IMR-90 (cell line): ENCODE measurements around the gene KRTAP12-2. TPM values are rescaled to one million over a fixed set of nuclear protein-coding genes. Genes with fewer than 3 reads are reported as not detected.

Experiments
- ATAC-seq: fragments of 200-7000 bp; cut with Tn5 transposase; 2 replicates; pipeline ENCODE4 v1.9.1; 2020; ENCODE audit warnings: low read depth, mild to moderate bottlenecking, moderate library complexity
- BruUV-seq: library from RNA; stranded (reverse); fragments of 400-500 nt; replicated peaks from 2 replicates; lab custom pipeline; 2021; lab: Mats Ljungman, UMichigan
- CTCF ChIA-PET: fragments of 300-600 bp; formaldehyde crosslinking; extraction: SDS; loops from one replicate; lab custom pipeline; 2021; ENCODE audit warnings: antibody characterized with exemption; lab: Yijun Ruan, JAX
- POLR2A ChIA-PET: fragments of 300-600 bp; sonication (Branson Sonifier 250); formaldehyde crosslinking; loops from one replicate; lab custom pipeline; 2022; ENCODE audit warnings: antibody characterized with exemption; ENCODE audit not compliant: unreplicated experiment; lab: Charles Lee
- DNase-seq: peaks from one replicate; pipeline ENCODE4 v3.0.0; 2013
- H2AFZ ChIP-seq: replicated peaks from 2 replicates; pipeline ENCODE3; 2013; ENCODE audit warnings: low read length, mild to moderate bottlenecking; ENCODE audit not compliant: poor library complexity
- H2AK5ac ChIP-seq: 2 replicates; pipeline ENCODE4 v1.6.1; 2013; ENCODE audit warnings: low read depth, low read length, inconsistent platforms
- H2AK9ac ChIP-seq: replicated peaks from 2 replicates; pipeline ENCODE3; 2013; ENCODE audit warnings: mild to moderate bottlenecking, low read depth, low read length, moderate library complexity; ENCODE audit not compliant: poor library complexity
- H2BK120ac ChIP-seq: 2 replicates; pipeline ENCODE4 v1.6.1; 2013; ENCODE audit warnings: low read depth, low read length, inconsistent platforms
- H2BK15ac ChIP-seq: 3 replicates; pipeline ENCODE4 v1.6.1; 2013; ENCODE audit warnings: low read depth, low read length, inconsistent platforms
- H2BK20ac ChIP-seq: 2 replicates; pipeline ENCODE4 v1.6.1; 2013; ENCODE audit warnings: low read depth, mild to moderate bottlenecking, inconsistent platforms, low read length, moderate library complexity
- H2BK5ac ChIP-seq: 2 replicates; pipeline ENCODE4 v1.6.1; 2013; ENCODE audit warnings: mild to moderate bottlenecking, low read depth, low read length, inconsistent platforms; ENCODE audit not compliant: poor library complexity, severe bottlenecking
- H3K14ac ChIP-seq: replicated peaks from 2 replicates; pipeline ENCODE4 v1.6.1; 2013; ENCODE audit warnings: low read depth, low read length, inconsistent platforms
- H3K18ac ChIP-seq: 2 replicates; pipeline ENCODE4 v1.6.1; 2013; ENCODE audit warnings: low read depth, low read length, control low read depth
- H3K23ac ChIP-seq: 2 replicates; pipeline ENCODE4 v1.6.1; 2013; ENCODE audit warnings: low read depth, low read length, inconsistent platforms
- H3K27ac ChIP-seq: 2 replicates; pipeline ENCODE4 v1.5.1; 2013; ENCODE audit warnings: mild to moderate bottlenecking, control low read depth, low read length; ENCODE audit not compliant: insufficient read depth
- H3K27me3 ChIP-seq: 2 replicates; pipeline ENCODE4 v1.6.1; 2013; ENCODE audit warnings: low read length; ENCODE audit not compliant: control insufficient read depth, insufficient read depth
- H3K36me3 ChIP-seq: 2 replicates; pipeline ENCODE4 v1.6.1; 2013; ENCODE audit warnings: low read length, mixed read lengths; ENCODE audit not compliant: control insufficient read depth, insufficient read depth
- H3K4ac ChIP-seq: 2 replicates; pipeline ENCODE4 v1.6.1; 2013; ENCODE audit warnings: low read depth, low read length, inconsistent platforms
- H3K4me1 ChIP-seq: 2 replicates; pipeline ENCODE4 v1.6.1; 2013; ENCODE audit warnings: low read length, mixed read lengths; ENCODE audit not compliant: control insufficient read depth, insufficient read depth
- H3K4me2 ChIP-seq: 2 replicates; pipeline ENCODE4 v1.6.1; 2013; ENCODE audit warnings: low read depth, mild to moderate bottlenecking, control low read depth, low read length, moderate library complexity
- H3K4me3 ChIP-seq: 2 replicates; pipeline ENCODE4 v1.5.1; 2013; ENCODE audit warnings: low read depth, mild to moderate bottlenecking, control low read depth, low read length, moderate library complexity; ENCODE audit not compliant: insufficient read depth
- H3K56ac ChIP-seq: 2 replicates; pipeline ENCODE4 v1.6.1; 2013; ENCODE audit warnings: low read length, inconsistent platforms; ENCODE audit not compliant: insufficient read depth; ENCODE audit errors: extremely low read depth
- H3K79me1 ChIP-seq, 2 experiments: 2 replicates each; pipeline ENCODE4 v1.6.1; 2013; ENCODE audit warnings: low read length in 2 of 2, inconsistent platforms in 1 of 2, low read depth in 1 of 2
- H3K9ac ChIP-seq: 2 replicates; pipeline ENCODE4 v1.6.1; 2013; ENCODE audit warnings: low read depth, low read length, control low read depth
- H3K9me1 ChIP-seq: 2 replicates; pipeline ENCODE4 v1.6.1; 2013; ENCODE audit warnings: low read length, inconsistent platforms; ENCODE audit not compliant: insufficient read depth
- H3K9me3 ChIP-seq: 2 replicates; pipeline ENCODE4 v1.6.1; 2013; ENCODE audit warnings: low read length; ENCODE audit not compliant: control insufficient read depth, insufficient read depth
- H4K20me1 ChIP-seq: 2 replicates; pipeline ENCODE4 v1.6.1; 2013; ENCODE audit warnings: low read length, inconsistent platforms; ENCODE audit not compliant: insufficient read depth
- H4K5ac ChIP-seq: 2 replicates; pipeline ENCODE4 v1.6.1; 2013; ENCODE audit warnings: mild to moderate bottlenecking, low read depth, low read length, control low read depth
- H4K8ac ChIP-seq, 2 experiments: 2 replicates each; pipeline ENCODE4 v1.6.1; 2013; ENCODE audit warnings: low read depth in 2 of 2, low read length in 2 of 2, control low read depth in 1 of 2, inconsistent platforms in 1 of 2
- H4K91ac ChIP-seq: 2 replicates; pipeline ENCODE4 v1.6.1; 2013; ENCODE audit warnings: low read depth, low read length, inconsistent platforms; ENCODE audit not compliant: insufficient read depth
- BHLHE40 ChIP-seq: fragments of 150-350 bp; IDR thresholded peaks from 2 replicates; pipeline ENCODE4 v1.6.1; 2016; ENCODE audit warnings: mild to moderate bottlenecking, low read depth, low read length
- CEBPB ChIP-seq: IDR thresholded peaks from 2 replicates; pipeline ENCODE4 v1.6.1; 2012; ENCODE audit warnings: low read depth, low read length, improper control_type of control experiment
- CHD1 ChIP-seq: IDR thresholded peaks from 2 replicates; pipeline ENCODE4 v1.6.1; 2012; ENCODE audit warnings: low read depth, low read length, improper control_type of control experiment
- FOS ChIP-seq: fragments of 150-350 bp; IDR thresholded peaks from 2 replicates; pipeline ENCODE4 v1.6.1; 2016; ENCODE audit warnings: low read depth, low read length
- MAFK ChIP-seq: IDR thresholded peaks from 2 replicates; pipeline ENCODE4 v1.6.1; 2012; ENCODE audit warnings: low read depth, low read length, improper control_type of control experiment
- MAZ ChIP-seq: IDR thresholded peaks from 2 replicates; pipeline ENCODE4 v1.6.1; 2012; ENCODE audit warnings: low read depth, mild to moderate bottlenecking, low read length, improper control_type of control experiment, moderate library complexity, borderline replicate concordance
- MXI1 ChIP-seq: IDR thresholded peaks from 2 replicates; pipeline ENCODE4 v1.6.1; 2012; ENCODE audit warnings: low read depth, mild to moderate bottlenecking, low read length, moderate library complexity, borderline replicate concordance
- NFE2L2 ChIP-seq: fragments of 150-350 bp; IDR thresholded peaks from 2 replicates; pipeline ENCODE4 v1.6.1; 2016; ENCODE audit warnings: low read depth, mild to moderate bottlenecking, low read length
- POLR2A ChIP-seq: IDR thresholded peaks from 2 replicates; pipeline ENCODE4 v1.6.1; 2012; ENCODE audit warnings: mild to moderate bottlenecking, low read depth, low read length
- RAD21 ChIP-seq: IDR thresholded peaks from 2 replicates; pipeline ENCODE4 v1.6.1; 2012; ENCODE audit warnings: low read length, improper control_type of control experiment
- RCOR1 ChIP-seq: IDR thresholded peaks from 2 replicates; pipeline ENCODE4 v1.6.1; 2012; ENCODE audit warnings: mild to moderate bottlenecking, low read length, improper control_type of control experiment; ENCODE audit not compliant: insufficient replicate concordance
- RFX5 ChIP-seq: IDR thresholded peaks from 2 replicates; pipeline ENCODE4 v1.8.0; 2012; ENCODE audit warnings: low read depth, mild to moderate bottlenecking, low read length, moderate library complexity
- SMC3 ChIP-seq: fragments of 150-350 bp; IDR thresholded peaks from 2 replicates; pipeline ENCODE4 v1.6.1; 2016; ENCODE audit warnings: low read depth, mild to moderate bottlenecking, antibody characterized with exemption, low read length, moderate library complexity
- WGBS, 2 experiments: methylation state at CpG; one replicate each; pipeline versions ENCODE4 v1.1.5 to v1.1.7; 2013; ENCODE audit warnings: missing lambda C conversion rate in 2 of 2; ENCODE audit not compliant: insufficient read length in 1 of 2; ENCODE audit errors: extremely low coverage in 2 of 2; 5-methylcytosine and 5-hydroxymethylcytosine counted together
- dilution Hi-C: fragments of 300-500 bp; cut with HindIII; formaldehyde crosslinking; loops from one replicate; pipeline ENCODE4 v1.14.3; 2018; ENCODE audit warnings: low sequenced_read_pairs; ENCODE audit not compliant: unreplicated experiment
- in situ Hi-C: fragments of 300-500 bp; cut with MboI; formaldehyde crosslinking; loops from 3 replicates; pipeline ENCODE4 v1.14.3; 2019; ENCODE audit warnings: low sequenced_read_pairs, inconsistent platforms, mixed read lengths
- intact Hi-C: fragments of 100-400 bp; cut with micrococcal nuclease; formaldehyde crosslinking; loops from 2 replicates; pipeline ENCODE4 v1.10.0; 2022
- polyA plus RNA-seq, 3 experiments: library from polyadenylated mRNA; depleted of rRNA; stranded (reverse); fragments of >200 nt; gene quantifications; 2 replicates each; pipeline ENCODE4 v1.2.3, GENCODE V29; 2012; ENCODE audit warnings: low replicate concordance in 1 of 3
- total RNA-seq: library from RNA; depleted of rRNA; stranded (reverse); fragments of >200 nt; gene quantifications from 2 replicates; pipeline ENCODE4 v1.2.3, GENCODE V29; 2012
- TF ChIP-seq, protein P1 (sequence below): fragments of 150-350 bp; IDR thresholded peaks from 2 replicates; pipeline ENCODE4 v1.6.1; 2017; ENCODE audit warnings: mild to moderate bottlenecking, antibody characterized with exemption, low read length, low read depth
- TF ChIP-seq, protein P2 (sequence below): conservative IDR thresholded peaks from 2 replicates; pipeline ENCODE4 v1.5.1; 2012; ENCODE audit warnings: mild to moderate bottlenecking, low read depth, low read length, improper control_type of control experiment
- TF ChIP-seq, protein P3 (sequence below): fragments of 150-350 bp; IDR thresholded peaks from 2 replicates; pipeline ENCODE4 v1.6.1; 2016; ENCODE audit warnings: low read depth, mild to moderate bottlenecking, low read length, moderate library complexity, borderline replicate concordance

The KRTAP12-2 gene
- total and polyA plus RNA-seq, 2 of the 4 experiments (the other 2 are of a cell fraction) = not detected

DNA sequence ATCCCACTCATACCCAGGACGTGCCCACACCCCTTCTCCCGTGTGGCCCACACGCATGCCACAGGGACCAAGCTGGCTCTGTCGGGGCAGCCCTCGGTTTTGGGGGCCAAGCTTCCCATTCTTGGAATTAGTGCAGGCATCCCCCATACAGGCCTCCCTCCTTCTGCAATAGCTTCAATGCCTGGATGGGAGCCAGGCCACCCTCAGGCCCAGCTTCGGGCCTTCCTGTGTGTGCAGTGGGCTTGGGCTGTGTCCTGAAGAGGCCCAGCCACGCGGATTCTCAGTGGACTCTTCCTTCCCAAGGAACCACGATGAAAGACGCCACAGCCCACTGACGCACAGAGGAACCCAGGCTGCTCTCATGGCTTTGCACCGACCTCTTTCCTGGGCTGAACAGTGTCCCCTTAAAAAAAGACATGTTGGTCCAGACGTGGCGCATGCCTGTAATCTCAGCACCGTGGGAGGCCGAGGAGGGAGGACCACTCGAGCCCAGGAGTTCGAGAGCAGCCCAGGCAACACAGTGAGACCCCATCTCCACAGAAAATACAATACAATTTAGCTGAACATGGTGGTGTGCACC is 17.1 kb downstream of the KRTAP12-2 start:
- Histone ChIP-seq H3K4me1 (no peaks in the 10 kb centered on the region), H2AK9ac (no peak overlapping the region), H2AK5ac (no peak overlapping the region), H3K9me1 (no peaks in the 10 kb centered on the region), H3K23ac (no peak overlapping the region), H3K14ac (no peak overlapping the region), H3K4me3 (no peak overlapping the region), H4K91ac (no peak overlapping the region), H3K27me3 (no peaks in the 10 kb centered on the region; the same call in 1 of the 2 replicates), H3K4me2 (no peak overlapping the region), H4K8ac (no peak overlapping the region), H2BK20ac (no peak overlapping the region), H3K56ac (no peak overlapping the region), H3K4ac (no peak overlapping the region), H3K27ac (no peak overlapping the region), H3K79me1 (no peaks in the 10 kb centered on the region), H4K20me1 (no peaks in the 10 kb centered on the region), H2AFZ (no peak overlapping the region), H2BK5ac (no peak overlapping the region), H2BK15ac (no peak overlapping the region), H3K9ac (no peak overlapping the region), H3K36me3 (no peaks in the 10 kb centered on the region), H3K18ac (no peak overlapping the region), H2BK120ac (no peak overlapping the region), H3K9me3 (peaks cover 2% of the 10 kb centered on the region), H4K5ac (no peak overlapping the region)
- intact Hi-C loops = loop anchor here (10.0 kb wide), 1 partner anchor 65 kb away; the partner anchor contains the start of gene TSPEAR
- CTCF ChIA-PET = no interaction called here
- TF ChIP-seq FOS = no peak
- TF ChIP-seq CHD1 = no peak
- TF ChIP-seq RCOR1 = no peak
- no peak for TF ChIP-seq NFE2L2
- TF ChIP-seq SMC3 = no peak
- no peak for TF ChIP-seq RFX5
- no peak for TF ChIP-seq MXI1
- no peak for TF ChIP-seq CEBPB
- TF ChIP-seq, protein P1, sequence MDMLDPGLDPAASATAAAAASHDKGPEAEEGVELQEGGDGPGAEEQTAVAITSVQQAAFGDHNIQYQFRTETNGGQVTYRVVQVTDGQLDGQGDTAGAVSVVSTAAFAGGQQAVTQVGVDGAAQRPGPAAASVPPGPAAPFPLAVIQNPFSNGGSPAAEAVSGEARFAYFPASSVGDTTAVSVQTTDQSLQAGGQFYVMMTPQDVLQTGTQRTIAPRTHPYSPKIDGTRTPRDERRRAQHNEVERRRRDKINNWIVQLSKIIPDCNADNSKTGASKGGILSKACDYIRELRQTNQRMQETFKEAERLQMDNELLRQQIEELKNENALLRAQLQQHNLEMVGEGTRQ = no peak
- TF ChIP-seq POLR2A = no peak
- TF ChIP-seq MAFK = no peak
- TF ChIP-seq MAZ = no peak
- no peak for TF ChIP-seq BHLHE40
- TF ChIP-seq RAD21 = no peak
- TF ChIP-seq, protein P2, sequence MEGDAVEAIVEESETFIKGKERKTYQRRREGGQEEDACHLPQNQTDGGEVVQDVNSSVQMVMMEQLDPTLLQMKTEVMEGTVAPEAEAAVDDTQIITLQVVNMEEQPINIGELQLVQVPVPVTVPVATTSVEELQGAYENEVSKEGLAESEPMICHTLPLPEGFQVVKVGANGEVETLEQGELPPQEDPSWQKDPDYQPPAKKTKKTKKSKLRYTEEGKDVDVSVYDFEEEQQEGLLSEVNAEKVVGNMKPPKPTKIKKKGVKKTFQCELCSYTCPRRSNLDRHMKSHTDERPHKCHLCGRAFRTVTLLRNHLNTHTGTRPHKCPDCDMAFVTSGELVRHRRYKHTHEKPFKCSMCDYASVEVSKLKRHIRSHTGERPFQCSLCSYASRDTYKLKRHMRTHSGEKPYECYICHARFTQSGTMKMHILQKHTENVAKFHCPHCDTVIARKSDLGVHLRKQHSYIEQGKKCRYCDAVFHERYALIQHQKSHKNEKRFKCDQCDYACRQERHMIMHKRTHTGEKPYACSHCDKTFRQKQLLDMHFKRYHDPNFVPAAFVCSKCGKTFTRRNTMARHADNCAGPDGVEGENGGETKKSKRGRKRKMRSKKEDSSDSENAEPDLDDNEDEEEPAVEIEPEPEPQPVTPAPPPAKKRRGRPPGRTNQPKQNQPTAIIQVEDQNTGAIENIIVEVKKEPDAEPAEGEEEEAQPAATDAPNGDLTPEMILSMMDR = no peak
- TF ChIP-seq, protein P3, sequence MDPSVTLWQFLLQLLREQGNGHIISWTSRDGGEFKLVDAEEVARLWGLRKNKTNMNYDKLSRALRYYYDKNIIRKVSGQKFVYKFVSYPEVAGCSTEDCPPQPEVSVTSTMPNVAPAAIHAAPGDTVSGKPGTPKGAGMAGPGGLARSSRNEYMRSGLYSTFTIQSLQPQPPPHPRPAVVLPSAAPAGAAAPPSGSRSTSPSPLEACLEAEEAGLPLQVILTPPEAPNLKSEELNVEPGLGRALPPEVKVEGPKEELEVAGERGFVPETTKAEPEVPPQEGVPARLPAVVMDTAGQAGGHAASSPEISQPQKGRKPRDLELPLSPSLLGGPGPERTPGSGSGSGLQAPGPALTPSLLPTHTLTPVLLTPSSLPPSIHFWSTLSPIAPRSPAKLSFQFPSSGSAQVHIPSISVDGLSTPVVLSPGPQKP = no peak
- dilution Hi-C loops = no loop called here
- no TSS peak for BruUV-seq
- ATAC-seq (no peak), DNase-seq (no peak)
- in situ Hi-C loops = no loop called here
- WGBS, 2 experiments = 77% methylated on average over 6 of the region's 18 CpGs; no CpG with 5 or more reads in 1 of the 2 experiments
- POLR2A ChIA-PET = no interaction called here
